ENCODE data around the gene CSRNP2. TPM values are rescaled to one million over a fixed set of nuclear protein-coding genes. Genes with fewer than 3 reads are reported as not detected.

The CSRNP2 gene
- total and polyA plus RNA-seq, 4 donors: 10.7 to 29.9 (median 20.6) TPM

- DNase-seq (no peak), ATAC-seq (ENCODE audit: insufficient read depth, low FRiP score) (no peak)
- TF ChIP-seq CTCF (IDR thresholded peaks at IDR 0.05; ENCODE audit: control extremely low read depth, extremely low read depth): no peak
- WGBS, 2 donors: 91 to 97% methylated on average over 4 of the region's 4 CpGs
- Histone ChIP-seq H3K4me1 (ENCODE audit: control insufficient read depth in 5 of 5, insufficient read depth in 5 of 5, low read length in 5 of 5) (peaks cover 0 to under 1% (median 0%) of the 10 kb centered on the region in 5 donors), H3K9me3 (ENCODE audit: control insufficient read depth in 4 of 4, insufficient read depth in 3 of 4, low read length in 3 of 4) (peaks cover 0 to 2% (median 0%) of the 10 kb centered on the region in 4 donors), H3K9ac (ENCODE audit: insufficient read depth in 1 of 2, low read length in 2 of 2) (no peak overlapping the region), H3K27ac (ENCODE audit: low read depth in 1 of 2, low read length in 1 of 2) (no peak overlapping the region), H3K27me3 (ENCODE audit: control insufficient read depth in 3 of 3, insufficient read depth in 3 of 3, low read length in 2 of 3) (no peaks in the 10 kb centered on the region), H3K4me3 (no peak overlapping the region), H3K36me3 (ENCODE audit: control insufficient read depth in 4 of 4, insufficient read depth in 4 of 4, low read length in 4 of 4) (no peaks in the 10 kb centered on the region)
These were observed 49.8 kb downstream of the CSRNP2 start for GRCh38 chr12:51033457-51034089.

GRCh38 chr12:51033048-51033447, 50.3 kb downstream of the CSRNP2 start:
- Histone ChIP-seq H3K9ac (ENCODE audit: insufficient read depth in 1 of 2, low read length in 2 of 2) (no peak overlapping the region), H3K4me3 (no peak overlapping the region), H3K27ac (ENCODE audit: low read depth in 1 of 2, low read length in 1 of 2) (no peak overlapping the region), H3K27me3 (ENCODE audit: control insufficient read depth in 3 of 3, insufficient read depth in 3 of 3, low read length in 2 of 3) (no peaks in the 10 kb centered on the region), H3K36me3 (ENCODE audit: control insufficient read depth in 4 of 4, insufficient read depth in 4 of 4, low read length in 4 of 4) (no peaks in the 10 kb centered on the region), H3K4me1 (ENCODE audit: control insufficient read depth in 5 of 5, insufficient read depth in 5 of 5, low read length in 5 of 5) (peaks cover 0 to 2% (median 0%) of the 10 kb centered on the region in 5 donors), H3K9me3 (ENCODE audit: control insufficient read depth in 4 of 4, insufficient read depth in 3 of 4, low read length in 3 of 4) (peaks cover 0 to 2% (median 0%) of the 10 kb centered on the region in 4 donors)
- ATAC-seq (ENCODE audit: insufficient read depth, low FRiP score) (no peak), DNase-seq (no peak)
- 88 to 94% methylated on average over 2 of the region's 2 CpGs for WGBS, 2 donors
- TF ChIP-seq CTCF (IDR thresholded peaks at IDR 0.05; ENCODE audit: control extremely low read depth, extremely low read depth): no peak

GRCh38 chr12:51028813-51029150, 54.6 kb downstream of the CSRNP2 start:
- Histone ChIP-seq H3K9me3 (ENCODE audit: control insufficient read depth in 4 of 4, insufficient read depth in 3 of 4, low read length in 3 of 4) (peaks cover 0 to 2% (median 0%) of the 10 kb centered on the region in 4 donors), H3K4me1 (ENCODE audit: control insufficient read depth in 5 of 5, insufficient read depth in 5 of 5, low read length in 5 of 5) (peaks cover 0 to 15% (median 4%) of the 10 kb centered on the region in 5 donors), H3K27ac (ENCODE audit: low read depth in 1 of 2, low read length in 1 of 2) (peak overlapping the region in 1 of 2 donors; percentile 76), H3K9ac (ENCODE audit: insufficient read depth in 1 of 2, low read length in 2 of 2) (no peak overlapping the region), H3K27me3 (ENCODE audit: control insufficient read depth in 3 of 3, insufficient read depth in 3 of 3, low read length in 2 of 3) (no peaks in the 10 kb centered on the region), H3K36me3 (ENCODE audit: control insufficient read depth in 4 of 4, insufficient read depth in 4 of 4, low read length in 4 of 4) (no peaks in the 10 kb centered on the region), H3K4me3 (no peak overlapping the region)
- DNase-seq: no peak
- no peak for ATAC-seq (ENCODE audit: insufficient read depth, low FRiP score)
- TF ChIP-seq CTCF (IDR thresholded peaks at IDR 0.05; ENCODE audit: control extremely low read depth, extremely low read depth): no peak
- 56 to 67% methylated on average over 5 of the region's 5 CpGs for WGBS, 2 donors
